Mesothelial cell of epicardium (in vitro differentiated cells): ENCODE results near the gene HAS3. TPM values are rescaled to one million over a fixed set of nuclear protein-coding genes. Genes with fewer than 3 reads are reported as not detected.
A peak's percentile ranks its signal among the peaks of the same experiment; 100 is the strongest.

Experiments used
- DNase-seq, 2 experiments: peaks; one replicate each; pipeline ENCODE4 v3.0.0; 2021; ENCODE audit warnings: low spot score in 2 of 2; ENCODE audit not compliant: unreplicated experiment in 2 of 2
- H3K27ac Mint-ChIP-seq: 2 replicates; pipeline ENCODE4 v1.8.0; 2021; ENCODE audit warnings: mixed read lengths
- H3K27me3 Mint-ChIP-seq: 2 replicates; pipeline ENCODE4 v1.8.0; 2021; ENCODE audit warnings: low read depth, mixed read lengths
- H3K36me3 Mint-ChIP-seq: 2 replicates; pipeline ENCODE4 v1.8.0; 2021; ENCODE audit warnings: mixed read lengths
- H3K4me1 Mint-ChIP-seq: 2 replicates; pipeline ENCODE4 v1.8.0; 2021; ENCODE audit warnings: mixed read lengths
- H3K4me3 Mint-ChIP-seq: 2 replicates; pipeline ENCODE4 v1.8.0; 2021; ENCODE audit warnings: mild to moderate bottlenecking, moderate library complexity, mixed read lengths
- H3K9me3 Mint-ChIP-seq: 2 replicates; pipeline ENCODE4 v1.8.0; 2021; ENCODE audit warnings: mixed read lengths
- total RNA-seq: library from RNA; stranded (reverse); gene quantifications from 3 replicates; pipeline ENCODE4 v1.2.1, GENCODE V29; 2021
- TF ChIP-seq, protein P1 (sequence below): fragments of 200-600 bp; sonication (generic); IDR thresholded peaks from one replicate; pipeline ENCODE4 v1.5.0; 2021; ENCODE audit warnings: antibody characterized with exemption; ENCODE audit not compliant: unreplicated experiment

The HAS3 gene
- total RNA-seq, 1 donor from 2014 or later: 0.92 TPM

DNA sequence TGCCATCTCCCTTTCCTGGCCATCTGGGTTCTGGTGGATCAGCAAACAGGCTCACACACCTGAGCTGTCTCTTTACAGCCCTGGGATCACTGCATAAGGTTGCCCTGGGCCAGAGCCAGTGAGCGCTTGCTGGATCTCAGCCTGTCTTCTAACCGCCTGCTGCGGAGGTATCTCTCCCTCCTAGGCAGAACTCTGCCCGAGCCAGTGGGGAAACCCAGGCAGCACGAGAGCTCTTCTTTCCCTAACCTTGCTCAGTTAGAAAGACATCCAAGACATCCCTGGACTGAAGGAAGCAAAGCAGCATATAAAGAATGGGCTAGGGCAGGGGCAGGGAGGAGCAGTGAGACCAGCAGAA is 6.4 kb downstream of the HAS3 start:
- H3K4me1 Mint-ChIP-seq: peaks cover 10% of the 10 kb centered on the region
- no peak overlapping the region for H3K4me3 Mint-ChIP-seq
- no peaks in the 10 kb centered on the region for H3K9me3 Mint-ChIP-seq
- peaks cover 29% of the 10 kb centered on the region for H3K27me3 Mint-ChIP-seq
- no peak for DNase-seq
- peaks cover 17% of the 10 kb centered on the region for H3K36me3 Mint-ChIP-seq
- no peak overlapping the region for H3K27ac Mint-ChIP-seq
- TF ChIP-seq, protein P1, sequence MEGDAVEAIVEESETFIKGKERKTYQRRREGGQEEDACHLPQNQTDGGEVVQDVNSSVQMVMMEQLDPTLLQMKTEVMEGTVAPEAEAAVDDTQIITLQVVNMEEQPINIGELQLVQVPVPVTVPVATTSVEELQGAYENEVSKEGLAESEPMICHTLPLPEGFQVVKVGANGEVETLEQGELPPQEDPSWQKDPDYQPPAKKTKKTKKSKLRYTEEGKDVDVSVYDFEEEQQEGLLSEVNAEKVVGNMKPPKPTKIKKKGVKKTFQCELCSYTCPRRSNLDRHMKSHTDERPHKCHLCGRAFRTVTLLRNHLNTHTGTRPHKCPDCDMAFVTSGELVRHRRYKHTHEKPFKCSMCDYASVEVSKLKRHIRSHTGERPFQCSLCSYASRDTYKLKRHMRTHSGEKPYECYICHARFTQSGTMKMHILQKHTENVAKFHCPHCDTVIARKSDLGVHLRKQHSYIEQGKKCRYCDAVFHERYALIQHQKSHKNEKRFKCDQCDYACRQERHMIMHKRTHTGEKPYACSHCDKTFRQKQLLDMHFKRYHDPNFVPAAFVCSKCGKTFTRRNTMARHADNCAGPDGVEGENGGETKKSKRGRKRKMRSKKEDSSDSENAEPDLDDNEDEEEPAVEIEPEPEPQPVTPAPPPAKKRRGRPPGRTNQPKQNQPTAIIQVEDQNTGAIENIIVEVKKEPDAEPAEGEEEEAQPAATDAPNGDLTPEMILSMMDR: no peak

DNA sequence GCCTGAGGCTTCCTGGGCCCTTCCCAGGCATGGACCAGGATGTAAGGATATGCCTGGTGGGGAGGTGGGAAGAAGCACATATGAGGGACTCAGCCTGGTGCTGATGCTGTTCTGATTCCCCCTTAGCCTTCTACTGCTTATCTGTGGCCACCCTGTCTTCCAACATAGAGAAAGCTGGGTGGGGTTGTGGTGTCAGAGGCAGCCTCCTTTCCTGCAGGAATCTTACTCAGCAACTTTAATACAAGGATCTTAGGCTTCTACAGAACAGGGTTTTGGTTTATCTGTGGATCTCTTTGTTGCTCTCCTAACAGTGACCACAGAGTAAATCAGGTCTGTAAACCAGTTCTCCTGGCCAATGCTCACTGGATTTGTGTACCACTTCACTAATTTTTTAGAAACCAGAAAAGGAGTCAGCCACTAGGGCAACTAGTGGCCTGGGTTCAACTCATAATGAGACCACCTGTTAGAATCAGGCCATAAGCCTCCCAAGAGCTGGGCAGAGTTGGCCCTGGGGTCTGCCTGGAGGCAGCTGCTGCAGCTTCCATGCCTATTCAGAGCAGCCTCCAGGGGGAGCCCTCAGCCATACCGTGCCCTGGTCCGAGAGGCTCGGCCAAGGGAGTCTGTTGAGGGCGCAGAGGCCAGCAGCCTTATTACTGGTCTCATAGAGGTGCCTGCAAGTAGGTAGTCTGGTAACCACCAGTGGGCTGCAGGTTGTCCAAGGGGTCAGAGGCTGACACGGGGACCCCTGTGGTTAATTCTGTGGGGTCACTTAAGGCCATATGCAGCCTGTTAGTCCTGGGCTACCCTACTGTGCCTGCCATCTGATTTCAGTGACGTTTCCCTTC is 7.1 kb downstream of the HAS3 start:
- TF ChIP-seq, protein P1: peak; percentile 33
- Mint-ChIP-seq H3K4me1 (peaks cover 5% of the 10 kb centered on the region), H3K9me3 (no peaks in the 10 kb centered on the region), H3K4me3 (no peak overlapping the region), H3K36me3 (peaks cover 17% of the 10 kb centered on the region), H3K27ac (no peak overlapping the region), H3K27me3 (peaks cover 23% of the 10 kb centered on the region)
- DNase-seq: peak in 1 of 2 experiments; percentile 52

DNA sequence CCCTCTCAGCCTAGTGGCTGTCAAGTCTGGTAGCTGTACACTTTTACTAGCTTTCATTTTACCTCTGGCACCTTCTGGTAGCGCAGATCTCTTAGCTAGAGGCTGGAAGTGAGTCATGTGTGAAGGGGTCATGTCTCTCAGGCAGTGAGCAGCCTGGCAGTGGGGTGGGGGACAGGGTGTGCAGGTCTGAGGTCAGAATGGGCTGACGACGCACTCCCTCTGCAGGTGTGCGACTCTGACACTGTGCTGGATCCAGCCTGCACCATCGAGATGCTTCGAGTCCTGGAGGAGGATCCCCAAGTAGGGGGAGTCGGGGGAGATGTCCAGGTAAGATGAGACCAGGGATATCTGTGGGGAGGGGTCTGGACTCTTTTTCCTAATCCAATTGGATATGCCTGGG is 7.8 kb downstream of the HAS3 start:
- TF ChIP-seq, protein P1: no peak
- Mint-ChIP-seq H3K36me3 (peaks cover 24% of the 10 kb centered on the region), H3K9me3 (no peaks in the 10 kb centered on the region), H3K27me3 (peaks cover 16% of the 10 kb centered on the region), H3K4me3 (no peak overlapping the region), H3K27ac (no peak overlapping the region), H3K4me1 (peaks cover under 1% of the 10 kb centered on the region)
- no peak for DNase-seq

DNA sequence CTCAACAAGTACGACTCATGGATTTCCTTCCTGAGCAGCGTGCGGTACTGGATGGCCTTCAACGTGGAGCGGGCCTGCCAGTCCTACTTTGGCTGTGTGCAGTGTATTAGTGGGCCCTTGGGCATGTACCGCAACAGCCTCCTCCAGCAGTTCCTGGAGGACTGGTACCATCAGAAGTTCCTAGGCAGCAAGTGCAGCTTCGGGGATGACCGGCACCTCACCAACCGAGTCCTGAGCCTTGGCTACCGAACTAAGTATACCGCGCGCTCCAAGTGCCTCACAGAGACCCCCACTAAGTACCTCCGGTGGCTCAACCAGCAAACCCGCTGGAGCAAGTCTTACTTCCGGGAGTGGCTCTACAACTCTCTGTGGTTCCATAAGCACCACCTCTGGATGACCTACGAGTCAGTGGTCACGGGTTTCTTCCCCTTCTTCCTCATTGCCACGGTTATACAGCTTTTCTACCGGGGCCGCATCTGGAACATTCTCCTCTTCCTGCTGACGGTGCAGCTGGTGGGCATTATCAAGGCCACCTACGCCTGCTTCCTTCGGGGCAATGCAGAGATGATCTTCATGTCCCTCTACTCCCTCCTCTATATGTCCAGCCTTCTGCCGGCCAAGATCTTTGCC is 9.0 kb downstream of the HAS3 start:
- DNase-seq: no peak
- Mint-ChIP-seq H3K27me3 (peaks cover 4% of the 10 kb centered on the region), H3K27ac (no peak overlapping the region), H3K4me3 (no peak overlapping the region), H3K4me1 (no peaks in the 10 kb centered on the region), H3K36me3 (peaks cover 25% of the 10 kb centered on the region), H3K9me3 (no peaks in the 10 kb centered on the region)
- TF ChIP-seq, protein P1: no peak

DNA sequence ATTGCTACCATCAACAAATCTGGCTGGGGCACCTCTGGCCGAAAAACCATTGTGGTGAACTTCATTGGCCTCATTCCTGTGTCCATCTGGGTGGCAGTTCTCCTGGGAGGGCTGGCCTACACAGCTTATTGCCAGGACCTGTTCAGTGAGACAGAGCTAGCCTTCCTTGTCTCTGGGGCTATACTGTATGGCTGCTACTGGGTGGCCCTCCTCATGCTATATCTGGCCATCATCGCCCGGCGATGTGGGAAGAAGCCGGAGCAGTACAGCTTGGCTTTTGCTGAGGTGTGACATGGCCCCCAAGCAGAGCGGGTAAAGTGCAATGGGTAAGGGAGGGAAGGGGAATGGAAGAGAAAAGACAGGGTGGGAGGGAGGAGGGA is 9.5 kb downstream of the HAS3 start:
- H3K9me3 Mint-ChIP-seq: no peaks in the 10 kb centered on the region
- no peak for DNase-seq
- peaks cover 23% of the 10 kb centered on the region for H3K36me3 Mint-ChIP-seq
- no peaks in the 10 kb centered on the region for H3K27me3 Mint-ChIP-seq
- no peak overlapping the region for H3K4me3 Mint-ChIP-seq
- no peaks in the 10 kb centered on the region for H3K4me1 Mint-ChIP-seq
- TF ChIP-seq, protein P1: no peak
- H3K27ac Mint-ChIP-seq: no peak overlapping the region
